Activated CD8-positive, alpha-beta memory T cell treated with anti-CD3 and anti-CD28 coated beads for 4 hours (primary cell): Measurements from ENCODE around the gene GRM7.

Experiments
- DNase-seq, 2 donors: peaks; one replicate each; pipeline ENCODE4 v3.0.0-alpha.2; 2020; ENCODE audit warnings: low read depth in 2 of 2

Gene GRM7

DNA sequence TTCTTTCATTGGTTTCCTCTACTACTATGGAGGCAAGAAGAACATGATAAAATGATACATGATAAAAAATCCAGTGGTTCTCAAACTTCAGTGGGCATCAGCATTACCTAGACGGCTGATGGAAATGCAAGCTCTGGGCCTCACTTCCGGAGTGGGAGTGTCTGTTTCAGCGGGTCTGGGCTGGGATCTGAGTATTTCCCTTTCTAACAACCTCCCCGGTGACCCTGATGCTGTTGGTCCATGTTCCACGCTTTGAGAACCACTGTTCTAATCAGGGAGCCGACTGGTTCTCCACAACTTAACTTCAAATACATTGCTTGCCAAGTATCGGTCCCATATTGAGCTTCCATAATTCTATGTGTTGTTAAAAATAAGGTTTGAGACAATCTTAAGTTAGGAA lies 928.4 kb downstream of the GRM7 start:
- no peak for DNase-seq

DNA sequence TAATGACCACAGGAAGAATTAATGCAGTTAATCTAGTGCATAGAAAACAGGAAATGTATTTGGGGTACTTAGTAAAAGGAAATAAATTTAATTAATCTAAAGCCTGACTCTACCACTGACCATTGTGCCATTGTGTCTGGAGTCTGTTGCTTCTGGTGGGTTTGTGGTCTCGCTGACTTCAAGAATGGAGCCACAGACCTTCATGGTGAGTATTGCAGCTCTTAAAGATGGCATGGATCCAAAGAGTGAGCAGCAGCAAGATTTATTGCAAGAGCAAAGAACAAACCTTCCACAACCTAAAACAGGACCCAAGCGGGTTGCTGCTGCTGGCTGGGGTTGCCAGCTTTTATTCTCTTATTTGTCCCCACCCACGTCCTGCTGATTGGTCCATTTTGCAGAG lies 929.2 kb downstream of the GRM7 start:
- no peak for DNase-seq
